Right atrium auricular region (tissue), 2 donors: ENCODE measurements around the gene TEN1. TPM values are rescaled to one million over a fixed set of nuclear protein-coding genes. Genes with fewer than 3 reads are reported as not detected.

ENCODE experiments used
- DNase-seq: peaks from one replicate; pipeline ENCODE4 v3.0.0-alpha.2; 2019; ENCODE audit warnings: low spot score
- H3K27ac ChIP-seq, 2 donors: fragments of 200-600 bp; sonication (generic); 1 replicate in 1 of 2; 2 replicates in 1 of 2; pipeline ENCODE4 v1.5.1; 2016 to 2019
- H3K27me3 ChIP-seq, 2 donors: fragments of 200-600 bp; sonication (generic); one replicate each; pipeline versions ENCODE4 v1.5.1 to v1.6.0; 2017 to 2019
- H3K36me3 ChIP-seq: fragments of 200-600 bp; sonication (generic); one replicate; pipeline ENCODE4 v1.5.1; 2016
- H3K4me1 ChIP-seq, 2 donors: fragments of 200-600 bp; sonication (generic); one replicate each; pipeline versions ENCODE4 v1.5.1 to v1.6.0; 2017 to 2019
- H3K4me3 ChIP-seq, 2 donors: fragments of 200-600 bp; sonication (generic); 1 replicate in 1 of 2; 2 replicates in 1 of 2; pipeline ENCODE4 v1.5.1; 2017 to 2019; ENCODE audit warnings: mild to moderate bottlenecking in 1 of 2, moderate library complexity in 1 of 2
- H3K9me3 ChIP-seq, 2 donors: fragments of 200-600 bp; sonication (generic); one replicate each; pipeline ENCODE4 v1.5.1; 2019
- total RNA-seq, 2 donors: library from RNA; depleted of rRNA; stranded (reverse); fragments of >200 nt; gene quantifications; one replicate each; pipeline ENCODE4 v1.1.0, GENCODE V29; 2016
- TF ChIP-seq, protein P1 (sequence below), 2 donors: fragments of 200-600 bp; sonication (generic); IDR thresholded peaks; one replicate each; pipeline ENCODE4 v1.5.1; 2019; ENCODE audit warnings: antibody characterized with exemption in 2 of 2

The TEN1 gene
- total RNA-seq, 2 donors from 2014 or later: 8.8 to 14.0 TPM

GRCh38 chr17:75980188-75981018 lies 1.4 kb downstream of the TEN1 start:
- H3K27ac ChIP-seq: peak overlapping the region; percentile 97 to 98
- no peak for DNase-seq
- H3K9me3 ChIP-seq: no peaks in the 10 kb centered on the region
- no peaks in the 10 kb centered on the region for H3K36me3 ChIP-seq
- H3K4me1 ChIP-seq: peaks cover 0 to 55% of the 10 kb centered on the region in 2 donors
- H3K4me3 ChIP-seq: peak overlapping the region; percentile 79 to 87
- TF ChIP-seq, protein P1, sequence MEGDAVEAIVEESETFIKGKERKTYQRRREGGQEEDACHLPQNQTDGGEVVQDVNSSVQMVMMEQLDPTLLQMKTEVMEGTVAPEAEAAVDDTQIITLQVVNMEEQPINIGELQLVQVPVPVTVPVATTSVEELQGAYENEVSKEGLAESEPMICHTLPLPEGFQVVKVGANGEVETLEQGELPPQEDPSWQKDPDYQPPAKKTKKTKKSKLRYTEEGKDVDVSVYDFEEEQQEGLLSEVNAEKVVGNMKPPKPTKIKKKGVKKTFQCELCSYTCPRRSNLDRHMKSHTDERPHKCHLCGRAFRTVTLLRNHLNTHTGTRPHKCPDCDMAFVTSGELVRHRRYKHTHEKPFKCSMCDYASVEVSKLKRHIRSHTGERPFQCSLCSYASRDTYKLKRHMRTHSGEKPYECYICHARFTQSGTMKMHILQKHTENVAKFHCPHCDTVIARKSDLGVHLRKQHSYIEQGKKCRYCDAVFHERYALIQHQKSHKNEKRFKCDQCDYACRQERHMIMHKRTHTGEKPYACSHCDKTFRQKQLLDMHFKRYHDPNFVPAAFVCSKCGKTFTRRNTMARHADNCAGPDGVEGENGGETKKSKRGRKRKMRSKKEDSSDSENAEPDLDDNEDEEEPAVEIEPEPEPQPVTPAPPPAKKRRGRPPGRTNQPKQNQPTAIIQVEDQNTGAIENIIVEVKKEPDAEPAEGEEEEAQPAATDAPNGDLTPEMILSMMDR (IDR thresholded peaks at IDR 0.05): no peak
- no peaks in the 10 kb centered on the region for H3K27me3 ChIP-seq

GRCh38 chr17:75981019-75981615 lies 2.1 kb downstream of the TEN1 start:
- TF ChIP-seq, protein P1 (IDR thresholded peaks at IDR 0.05): no peak
- no peak for DNase-seq
- Histone ChIP-seq H3K9me3 (no peaks in the 10 kb centered on the region), H3K27me3 (no peaks in the 10 kb centered on the region), H3K4me3 (no peak overlapping the region), H3K4me1 (peaks cover 0 to 53% of the 10 kb centered on the region in 2 donors), H3K27ac (peak overlapping the region in 1 of 2 donors; percentile 97), H3K36me3 (no peaks in the 10 kb centered on the region)

GRCh38 chr17:75983501-75984181 lies 4.6 kb downstream of the TEN1 start:
- Histone ChIP-seq H3K4me1 (peaks cover 0 to 29% of the 10 kb centered on the region in 2 donors), H3K36me3 (no peaks in the 10 kb centered on the region), H3K9me3 (no peaks in the 10 kb centered on the region), H3K27me3 (no peaks in the 10 kb centered on the region), H3K27ac (no peak overlapping the region), H3K4me3 (no peak overlapping the region)
- peak; percentile 63 for DNase-seq
- TF ChIP-seq, protein P1 (IDR thresholded peaks at IDR 0.05): no peak

DNA sequence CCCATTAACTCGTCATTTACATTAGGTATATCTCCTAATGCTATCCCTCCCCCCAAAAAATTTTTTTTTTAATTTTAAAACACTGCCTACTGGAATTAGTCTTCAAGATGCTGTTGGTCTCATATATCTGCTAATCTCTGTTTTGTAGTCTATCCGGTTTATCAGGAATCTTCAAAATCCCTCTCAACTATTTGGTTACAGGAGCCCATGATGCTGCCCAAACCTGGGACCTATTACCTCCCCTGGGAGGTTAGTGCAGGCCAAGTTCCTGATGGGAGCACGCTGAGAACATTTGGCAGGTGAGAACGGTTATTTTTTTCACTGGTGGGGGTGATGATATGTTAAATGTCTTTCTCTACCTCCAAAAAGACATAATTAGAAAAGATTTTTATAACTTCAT lies 6.9 kb downstream of the TEN1 start:
- H3K36me3 ChIP-seq: no peaks in the 10 kb centered on the region
- DNase-seq: no peak
- TF ChIP-seq, protein P1 (IDR thresholded peaks at IDR 0.05): no peak
- H3K4me3 ChIP-seq: no peak overlapping the region
- H3K9me3 ChIP-seq: no peaks in the 10 kb centered on the region
- H3K27ac ChIP-seq: no peak overlapping the region
- no peaks in the 10 kb centered on the region for H3K27me3 ChIP-seq
- H3K4me1 ChIP-seq: peaks cover 0 to 17% of the 10 kb centered on the region in 2 donors

GRCh38 chr17:75987041-75987440 lies 8.0 kb downstream of the TEN1 start:
- Histone ChIP-seq H3K9me3 (no peaks in the 10 kb centered on the region), H3K27ac (no peak overlapping the region), H3K36me3 (no peaks in the 10 kb centered on the region), H3K4me3 (no peak overlapping the region), H3K4me1 (peaks cover 0 to 12% of the 10 kb centered on the region in 2 donors), H3K27me3 (no peaks in the 10 kb centered on the region)
- DNase-seq: no peak
- TF ChIP-seq, protein P1 (IDR thresholded peaks at IDR 0.05): no peak
